GM13976 (cell line): ENCODE results near the gene CHI3L2.

ENCODE experiments used
- DNase-seq: peaks from one replicate; pipeline ENCODE4 v3.0.0; 2012; ENCODE audit warnings: low spot score
- CTCF ChIP-seq: IDR thresholded peaks from 2 replicates; pipeline ENCODE4 v1.5.1; 2012; ENCODE audit warnings: borderline replicate concordance, mild to moderate bottlenecking; ENCODE audit not compliant: insufficient read depth; ENCODE audit errors: extremely low read depth, missing control alignments, control extremely low read depth
- in situ Hi-C: fragments of 300-500 bp; cut with MboI; formaldehyde crosslinking; loops from one replicate; pipeline ENCODE4 v1.12.0; 2022; ENCODE audit warnings: low sequenced_read_pairs, mixed read lengths, inconsistent platforms; ENCODE audit not compliant: unreplicated experiment

Gene CHI3L2

GRCh38 chr1:111225717-111226400 is 1.7 kb upstream of the CHI3L2 start:
- in situ Hi-C loops: loop anchor here (5.0 to 10.0 kb wide), 4 partner anchors 109 to 531 kb away; partner anchors contain the start of genes CD53 and DDX20
- no peak for DNase-seq
- no peak for TF ChIP-seq CTCF

- TF ChIP-seq CTCF: no peak
- DNase-seq: no peak
- in situ Hi-C loops: loop anchor here (5.0 to 10.0 kb wide), 4 partner anchors 107 to 529 kb away; partner anchors contain the start of genes CD53 and DDX20
Measured at GRCh38 chr1:111227851-111228747, 586 bp downstream of the CHI3L2 start.

- DNase-seq: no peak
- no peak for TF ChIP-seq CTCF
- in situ Hi-C loops: loop anchor here (5.0 to 10.0 kb wide), 4 partner anchors 106 to 529 kb away; partner anchors contain the start of genes CD53 and DDX20
Measured at GRCh38 chr1:111228748-111229126, 1.2 kb downstream of the CHI3L2 start.

- no peak for TF ChIP-seq CTCF
- DNase-seq: no peak
- in situ Hi-C loops: no loop called here
Measured at GRCh38 chr1:111232134-111232533, 4.6 kb downstream of the CHI3L2 start.

GRCh38 chr1:111234258-111234657 is 6.7 kb downstream of the CHI3L2 start:
- no peak for TF ChIP-seq CTCF
- in situ Hi-C loops: no loop called here
- no peak for DNase-seq

- TF ChIP-seq CTCF: no peak
- no peak for DNase-seq
- in situ Hi-C loops: no loop called here
Measured at GRCh38 chr1:111234866-111235265, 7.4 kb downstream of the CHI3L2 start.
